HG03095 (cell line): ENCODE data around the gene TUG1.

Source experiments
- ATAC-seq: cut with Tn5 transposase; IDR thresholded peaks from one replicate; pipeline ENCODE4 v1.9.1; 2021; ENCODE audit warnings: moderate library complexity; ENCODE audit not compliant: unreplicated experiment

TUG1 gene

GRCh38 chr22:30996462-30996861, 27.4 kb downstream of the TUG1 start:
- ATAC-seq, result no peak

GRCh38 chr22:30998329-30998728, 29.3 kb downstream of the TUG1 start:
- ATAC-seq, result no peak

- ATAC-seq, result no peak
These were observed 32.2 kb downstream of the TUG1 start for GRCh38 chr22:31001124-31001770.

GRCh38 chr22:31005535-31005934, 36.5 kb downstream of the TUG1 start:
- no peak for ATAC-seq

GRCh38 chr22:31019191-31019930, 50.3 kb downstream of the TUG1 start:
- ATAC-seq, result no peak

- ATAC-seq, result no peak
These were observed 51.3 kb downstream of the TUG1 start for GRCh38 chr22:31020334-31020733.

GRCh38 chr22:31022516-31022915, 53.5 kb downstream of the TUG1 start:
- ATAC-seq, result no peak
